Measurements from ENCODE around the gene MYORG.

The MYORG gene

GRCh38 chr9:34331196-34331595, 45.5 kb downstream of the MYORG start:
- peak in 1 of 2 experiments; percentile 47 for DNase-seq

- peak; percentile 100 for DNase-seq
Measured at GRCh38 chr9:34328987-34329832, 47.5 kb downstream of the MYORG start, which contains the start of the genes KIF24 and NUDT2. TSS of gene KIF24 (minus strand) at chr9:34329268. CDS start at chr9:34311346, 17,922 bp downstream. TSS of gene NUDT2 (plus strand) at chr9:34329569. CDS start at chr9:34339040, 9,471 bp downstream.

- peak in 1 of 2 experiments; percentile 60 for DNase-seq
Measured at GRCh38 chr9:34328500-34328986, 48.2 kb downstream of the MYORG start.

GRCh38 chr9:34326690-34327089, 50.0 kb downstream of the MYORG start:
- no peak for DNase-seq

- no peak for DNase-seq
Measured at GRCh38 chr9:34322899-34323591, 53.7 kb downstream of the MYORG start.

- peak in 1 of 2 experiments; percentile 10 for DNase-seq
Measured at GRCh38 chr9:34321451-34321850, 55.2 kb downstream of the MYORG start.

GRCh38 chr9:34318163-34318790, 58.4 kb downstream of the MYORG start:
- DNase-seq, result no peak

- DNase-seq, result no peak
Measured at GRCh38 chr9:34317436-34317835, 59.3 kb downstream of the MYORG start.
